GM10847 (cell line): Measurements from ENCODE around the gene ZNF322.
A peak's percentile ranks its signal among the peaks of the same experiment; 100 is the strongest.

Experiments
- POLR2A ChIP-seq: IDR thresholded peaks from 2 replicates; pipeline ENCODE4 v1.6.1; 2011; ENCODE audit not compliant: insufficient read length; ENCODE audit errors: extremely low read depth

ZNF322 gene

GRCh38 chr6:26659042-26659999 lies at the start of gene ZNF322:
TSS of gene ZNF322 (minus strand) at chr6:26659746. CDS start at chr6:26638553, 21,193 bp downstream.
- TF ChIP-seq POLR2A, result peak; percentile 21

GRCh38 chr6:26660000-26660361 lies 435 bp upstream of the ZNF322 start:
- TF ChIP-seq POLR2A, result no peak

- TF ChIP-seq POLR2A, result no peak
These were observed 2.3 kb downstream of the ZNF322 start for GRCh38 chr6:26657256-26657655.

GRCh38 chr6:26653007-26653406 lies 6.5 kb downstream of the ZNF322 start:
- TF ChIP-seq POLR2A, result no peak

GRCh38 chr6:26651133-26651781 lies 8.3 kb downstream of the ZNF322 start:
- TF ChIP-seq POLR2A, result no peak

GRCh38 chr6:26646074-26646473 lies 13.5 kb downstream of the ZNF322 start:
- TF ChIP-seq POLR2A, result no peak

GRCh38 chr6:26640806-26641205 lies 18.7 kb downstream of the ZNF322 start:
- no peak for TF ChIP-seq POLR2A

GRCh38 chr6:26629359-26629758 lies 30.2 kb downstream of the ZNF322 start:
- TF ChIP-seq POLR2A, result no peak

- no peak for TF ChIP-seq POLR2A
These were observed 31.7 kb downstream of the ZNF322 start for GRCh38 chr6:26627843-26628242.

- no peak for TF ChIP-seq POLR2A
These were observed 35.0 kb downstream of the ZNF322 start for GRCh38 chr6:26624557-26624956.

- no peak for TF ChIP-seq POLR2A
These were observed 36.1 kb downstream of the ZNF322 start for GRCh38 chr6:26623339-26623859.

GRCh38 chr6:26613689-26614683 lies 45.6 kb downstream of the ZNF322 start:
- TF ChIP-seq POLR2A, result no peak

GRCh38 chr6:26613201-26613600 lies 46.3 kb downstream of the ZNF322 start:
- no peak for TF ChIP-seq POLR2A

- TF ChIP-seq POLR2A, result no peak
These were observed 47.9 kb downstream of the ZNF322 start for GRCh38 chr6:26611599-26611998.

- no peak for TF ChIP-seq POLR2A
These were observed 50.1 kb downstream of the ZNF322 start for GRCh38 chr6:26609463-26609862.
